LNCaP clone FGC (cell line): ENCODE data around the gene HSP90AA1.
A peak's percentile ranks its signal among the peaks of the same experiment; 100 is the strongest.

Experiments
- DNase-seq: peaks from one replicate; pipeline ENCODE4 v3.0.0-alpha.2; 2011; ENCODE audit warnings: low read depth
- H3K4me3 ChIP-seq: 2 replicates; pipeline ENCODE4 v1.5.1; 2011; ENCODE audit warnings: mild to moderate bottlenecking, low read depth, low read length, control low read depth
- TF ChIP-seq, protein P1 (sequence below): IDR thresholded peaks from 2 replicates; pipeline ENCODE4 v1.5.1; 2012; ENCODE audit warnings: mild to moderate bottlenecking; ENCODE audit not compliant: control insufficient read depth, insufficient read depth; ENCODE audit errors: extremely low read depth

The HSP90AA1 gene

GRCh38 chr14:102052522-102052921, 34.3 kb downstream of the HSP90AA1 start:
- DNase-seq = no peak
- TF ChIP-seq, protein P1, sequence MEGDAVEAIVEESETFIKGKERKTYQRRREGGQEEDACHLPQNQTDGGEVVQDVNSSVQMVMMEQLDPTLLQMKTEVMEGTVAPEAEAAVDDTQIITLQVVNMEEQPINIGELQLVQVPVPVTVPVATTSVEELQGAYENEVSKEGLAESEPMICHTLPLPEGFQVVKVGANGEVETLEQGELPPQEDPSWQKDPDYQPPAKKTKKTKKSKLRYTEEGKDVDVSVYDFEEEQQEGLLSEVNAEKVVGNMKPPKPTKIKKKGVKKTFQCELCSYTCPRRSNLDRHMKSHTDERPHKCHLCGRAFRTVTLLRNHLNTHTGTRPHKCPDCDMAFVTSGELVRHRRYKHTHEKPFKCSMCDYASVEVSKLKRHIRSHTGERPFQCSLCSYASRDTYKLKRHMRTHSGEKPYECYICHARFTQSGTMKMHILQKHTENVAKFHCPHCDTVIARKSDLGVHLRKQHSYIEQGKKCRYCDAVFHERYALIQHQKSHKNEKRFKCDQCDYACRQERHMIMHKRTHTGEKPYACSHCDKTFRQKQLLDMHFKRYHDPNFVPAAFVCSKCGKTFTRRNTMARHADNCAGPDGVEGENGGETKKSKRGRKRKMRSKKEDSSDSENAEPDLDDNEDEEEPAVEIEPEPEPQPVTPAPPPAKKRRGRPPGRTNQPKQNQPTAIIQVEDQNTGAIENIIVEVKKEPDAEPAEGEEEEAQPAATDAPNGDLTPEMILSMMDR = no peak
- no peak overlapping the region for H3K4me3 ChIP-seq

- TF ChIP-seq, protein P1 = no peak
- DNase-seq = no peak
These were observed 36.2 kb downstream of the HSP90AA1 start for GRCh38 chr14:102050625-102051024.

GRCh38 chr14:102050026-102050405, 36.8 kb downstream of the HSP90AA1 start:
- TF ChIP-seq, protein P1 = no peak
- DNase-seq = no peak
- H3K4me3 ChIP-seq = no peak overlapping the region

More at GRCh38 chr14:102050625-102051024, 36.2 kb downstream of the HSP90AA1 start:
- no peak overlapping the region for H3K4me3 ChIP-seq

DNA sequence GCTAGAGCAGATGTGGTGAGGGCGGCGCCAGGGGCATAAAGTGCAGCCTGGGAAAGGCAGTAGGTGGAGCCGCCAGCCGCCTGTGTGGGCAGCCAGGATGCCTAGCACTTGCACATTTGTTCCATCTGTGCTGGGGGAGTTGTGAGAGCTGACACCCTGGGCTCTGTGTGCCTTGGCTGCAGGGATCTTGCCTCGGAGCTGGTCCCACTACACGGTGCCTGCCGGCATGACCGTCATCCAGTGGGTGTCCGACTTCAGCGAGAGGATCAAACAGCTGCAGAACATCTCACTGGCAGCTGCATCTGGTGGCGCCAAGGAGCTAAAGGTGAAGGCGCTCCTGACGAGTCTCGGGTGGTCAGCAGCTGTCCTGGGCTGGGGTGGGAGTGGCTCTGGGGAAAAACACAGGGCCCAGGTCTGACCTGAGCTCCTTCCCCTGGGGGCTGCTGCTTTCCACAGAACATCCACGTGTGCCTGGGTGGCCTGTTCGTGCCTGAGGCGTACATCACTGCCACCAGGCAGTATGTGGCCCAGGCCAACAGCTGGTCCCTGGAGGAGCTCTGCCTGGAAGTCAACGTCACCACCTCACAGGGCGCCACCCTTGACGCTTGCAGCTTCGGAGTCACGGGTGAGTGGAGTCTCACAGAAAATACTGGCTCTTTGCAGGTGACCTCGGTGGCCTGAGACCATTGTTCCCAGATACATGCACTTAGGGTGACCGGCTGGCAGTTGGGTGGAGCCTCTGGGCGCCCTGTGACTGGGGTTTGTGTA, 37.4 kb downstream of the HSP90AA1 start:
- TF ChIP-seq, protein P1 = no peak
- DNase-seq = no peak
- no peak overlapping the region for H3K4me3 ChIP-seq

DNA sequence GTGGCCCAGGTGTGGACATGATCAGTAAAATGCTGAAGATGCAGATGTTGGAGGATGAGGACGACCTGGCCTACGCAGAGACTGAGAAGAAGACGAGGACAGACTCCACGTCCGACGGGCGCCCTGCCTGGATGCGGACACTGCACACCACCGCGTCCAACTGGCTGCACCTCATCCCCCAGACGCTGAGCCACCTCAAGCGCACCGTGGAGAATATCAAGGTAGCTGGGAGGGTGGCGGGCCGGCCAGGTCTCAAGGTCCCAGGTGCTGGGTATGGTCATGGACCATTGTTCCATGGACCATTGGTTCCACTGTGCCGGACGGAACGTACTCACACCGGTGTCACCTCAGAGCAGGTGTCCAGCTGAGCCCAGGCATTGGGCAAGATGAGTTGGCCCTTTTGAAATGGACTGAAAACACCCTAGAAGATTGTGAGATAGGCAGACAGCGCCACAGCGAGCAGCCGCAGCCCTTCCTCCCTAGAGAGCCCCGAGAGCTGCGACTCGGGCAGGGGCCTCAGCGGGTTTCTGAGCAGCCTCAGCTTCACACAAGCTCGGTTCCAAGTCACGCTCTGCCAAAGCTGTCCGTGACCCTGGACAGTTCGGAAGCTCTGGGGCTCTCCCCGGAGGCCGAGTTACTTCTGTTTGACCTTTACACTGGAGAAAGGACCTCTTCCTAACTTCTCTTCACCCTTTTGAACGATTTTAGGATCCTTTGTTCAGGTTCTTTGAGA, 38.9 kb downstream of the HSP90AA1 start:
- no peak overlapping the region for H3K4me3 ChIP-seq
- TF ChIP-seq, protein P1 = no peak
- DNase-seq = no peak

- H3K4me3 ChIP-seq = no peak overlapping the region
- TF ChIP-seq, protein P1 = peak; percentile 82
- DNase-seq = peak; percentile 72
These were observed 40.2 kb downstream of the HSP90AA1 start for GRCh38 chr14:102046337-102047278.
